GM21619 (cell line): ENCODE measurements around the gene TGFB3.
A peak's percentile ranks its signal among the peaks of the same experiment; 100 is the strongest.
"Not testable (repeated sequence)": the region's sequence is repeated elsewhere in the genome, so short reads cannot be mapped to it uniquely, and the experiment has no call there.

Experiments used
- ATAC-seq: cut with Tn5 transposase; IDR thresholded peaks from one replicate; pipeline ENCODE4 v1.9.1; 2021; ENCODE audit not compliant: unreplicated experiment

TGFB3 gene

GRCh38 chr14:75961662-75962061 lies 20.1 kb downstream of the TGFB3 start:
- ATAC-seq = no peak

DNA sequence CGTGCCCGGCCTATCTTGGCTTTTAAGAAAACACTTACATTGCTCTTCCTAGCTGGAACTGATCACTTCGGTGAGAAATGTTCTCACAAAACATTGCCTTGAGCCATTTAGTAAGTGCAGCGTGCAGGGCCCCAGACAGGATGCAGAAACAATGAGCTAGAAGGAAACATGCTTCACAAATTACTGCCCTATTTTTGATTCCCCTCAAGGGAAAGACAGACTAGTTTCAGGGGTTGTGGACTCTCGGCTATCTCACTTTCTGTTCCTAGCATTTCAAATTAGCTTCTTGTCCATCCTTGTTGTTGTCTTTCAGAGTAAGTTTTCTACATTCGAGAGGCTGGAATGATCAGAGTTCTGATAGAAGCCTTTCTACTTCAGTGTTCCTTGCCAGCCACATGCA lies 21.6 kb downstream of the TGFB3 start:
- ATAC-seq = peak; percentile 84

DNA sequence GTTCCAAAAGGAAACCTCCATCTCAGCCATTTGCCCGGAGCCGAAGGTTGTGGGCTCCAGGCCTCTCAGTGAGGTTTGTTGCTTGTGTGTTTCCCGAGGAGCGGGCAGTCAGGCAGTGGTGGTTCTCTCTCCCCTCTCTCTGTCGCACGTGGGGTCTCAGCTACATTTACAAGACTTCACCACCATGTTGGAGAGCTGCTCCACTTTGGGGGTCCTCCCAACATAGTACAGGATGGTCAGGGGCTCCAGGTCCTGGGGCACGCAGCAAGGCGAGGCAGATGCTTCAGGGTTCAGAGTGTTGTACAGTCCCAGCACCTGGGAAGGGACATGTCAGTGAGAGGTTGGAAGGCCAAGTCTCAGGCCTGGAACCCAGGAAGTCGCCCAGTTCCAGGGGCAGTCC lies 22.8 kb downstream of the TGFB3 start:
- no peak for ATAC-seq

DNA sequence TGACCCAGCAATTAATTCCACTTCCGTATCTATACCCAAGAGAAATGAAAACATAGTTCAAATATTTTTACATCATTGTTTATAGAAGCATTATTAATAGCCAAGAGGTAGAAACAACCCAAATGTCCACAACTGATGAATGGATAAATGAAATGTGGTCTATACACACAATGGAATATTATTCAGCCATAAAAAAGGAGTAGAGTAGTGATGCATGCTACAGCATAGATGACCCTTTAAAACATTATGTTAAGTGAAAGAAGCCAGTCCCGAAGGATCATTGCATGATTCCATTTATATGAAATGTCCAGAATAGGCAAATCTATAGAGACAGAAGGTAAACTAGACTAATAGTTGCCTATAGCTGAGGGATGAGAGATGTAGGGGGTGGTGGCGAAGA lies 29.3 kb downstream of the TGFB3 start:
- ATAC-seq = no peak

DNA sequence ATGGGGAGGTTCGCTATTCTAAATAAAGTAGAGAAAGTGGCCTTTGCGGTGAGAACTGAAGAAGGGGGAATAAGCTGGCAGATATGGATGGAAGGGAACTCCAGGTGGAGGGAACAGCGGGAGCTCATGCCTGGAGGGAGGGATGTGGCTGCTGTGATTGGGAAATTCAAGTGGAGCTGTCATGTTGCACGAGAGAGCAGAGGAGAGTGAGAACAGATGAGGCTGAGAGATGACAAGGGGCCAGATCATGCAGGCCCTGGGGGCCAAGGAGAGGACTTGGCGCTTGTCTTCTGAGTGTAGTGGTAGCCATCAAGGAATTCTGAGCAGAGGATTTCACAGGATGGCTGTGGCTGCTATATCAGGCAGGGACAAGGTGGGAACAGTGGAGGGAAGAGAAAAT lies 35.0 kb downstream of the TGFB3 start:
- no peak for ATAC-seq

DNA sequence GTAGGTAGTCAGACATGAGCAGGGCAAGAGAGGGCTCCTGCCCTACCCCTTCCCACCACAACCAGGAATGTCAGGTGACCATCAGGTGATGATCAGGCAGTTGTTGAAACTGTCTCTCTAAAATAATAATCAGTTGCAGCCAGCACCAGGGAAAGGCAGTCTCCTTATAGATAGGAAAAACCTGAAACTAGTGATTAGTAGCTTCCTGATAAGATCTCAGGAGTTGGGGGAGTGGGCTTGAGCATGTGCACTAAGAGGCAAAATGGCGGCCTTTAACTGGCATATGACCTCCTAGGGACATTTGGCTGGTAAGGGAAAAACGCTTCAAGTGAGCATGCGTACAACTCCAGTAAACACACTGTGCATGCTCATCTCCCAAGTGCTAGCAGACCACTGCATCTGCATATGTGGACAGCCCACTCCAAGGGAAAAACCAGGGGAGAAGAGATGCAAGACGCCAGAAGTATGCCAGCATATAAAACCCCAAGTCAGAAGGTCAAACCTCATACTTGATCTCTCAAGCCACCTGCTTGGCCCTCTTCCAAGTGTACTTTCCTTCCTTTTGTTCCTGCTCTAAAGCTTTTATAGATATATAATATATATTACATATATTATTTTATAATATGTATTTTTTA lies 37.1 kb downstream of the TGFB3 start:
- ATAC-seq = no peak

DNA sequence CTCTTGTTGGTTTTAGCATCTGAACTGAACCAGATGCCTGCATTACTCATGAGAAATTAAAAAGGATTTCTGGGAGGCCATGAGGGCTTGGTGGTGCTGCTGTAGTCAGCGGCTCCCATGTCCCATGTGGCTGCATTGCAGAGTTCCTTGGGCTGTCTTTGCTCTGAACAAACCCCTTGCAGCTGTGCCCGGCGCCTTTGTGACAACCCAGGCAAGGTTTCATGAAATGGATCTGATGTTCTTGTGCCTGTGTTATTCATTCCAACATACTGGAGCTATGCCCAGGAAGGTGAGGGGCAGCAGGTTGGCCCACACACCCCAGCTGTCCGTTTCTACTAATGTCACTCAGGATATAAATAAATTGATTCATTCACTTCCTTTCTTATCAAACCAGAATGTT lies 40.8 kb downstream of the TGFB3 start:
- no peak for ATAC-seq

GRCh38 chr14:75939200-75939599 lies 42.6 kb downstream of the TGFB3 start:
- no peak for ATAC-seq

GRCh38 chr14:75934998-75935628 lies 46.7 kb downstream of the TGFB3 start:
- ATAC-seq = no peak

DNA sequence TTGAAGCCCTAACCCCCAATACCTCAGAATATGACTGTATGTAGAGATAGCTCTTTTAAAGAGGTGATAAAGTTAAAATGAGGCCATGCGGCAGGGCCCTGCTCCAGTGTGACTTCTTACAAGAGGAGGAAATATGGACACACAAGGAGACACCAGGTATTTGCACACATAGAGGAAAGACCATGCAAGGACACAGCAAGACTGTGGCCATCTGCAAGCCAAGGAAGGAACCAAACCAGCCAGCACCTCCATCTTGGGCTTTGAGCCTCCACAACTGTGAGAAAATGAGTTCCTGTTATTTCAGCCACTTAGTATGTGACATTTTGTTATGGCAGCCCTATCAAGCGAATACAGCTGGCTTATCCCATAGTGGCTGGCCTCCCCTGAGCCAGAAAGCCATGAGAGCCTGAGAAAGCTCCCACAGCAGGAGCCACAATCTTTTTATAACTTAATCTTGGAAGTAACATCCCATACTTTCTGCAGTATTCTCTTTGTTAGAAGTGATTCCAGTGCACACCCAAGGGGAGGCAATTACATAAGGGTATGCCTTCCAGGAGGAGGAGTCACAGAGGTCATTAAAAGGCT lies 48.0 kb downstream of the TGFB3 start:
- ATAC-seq = no peak

DNA sequence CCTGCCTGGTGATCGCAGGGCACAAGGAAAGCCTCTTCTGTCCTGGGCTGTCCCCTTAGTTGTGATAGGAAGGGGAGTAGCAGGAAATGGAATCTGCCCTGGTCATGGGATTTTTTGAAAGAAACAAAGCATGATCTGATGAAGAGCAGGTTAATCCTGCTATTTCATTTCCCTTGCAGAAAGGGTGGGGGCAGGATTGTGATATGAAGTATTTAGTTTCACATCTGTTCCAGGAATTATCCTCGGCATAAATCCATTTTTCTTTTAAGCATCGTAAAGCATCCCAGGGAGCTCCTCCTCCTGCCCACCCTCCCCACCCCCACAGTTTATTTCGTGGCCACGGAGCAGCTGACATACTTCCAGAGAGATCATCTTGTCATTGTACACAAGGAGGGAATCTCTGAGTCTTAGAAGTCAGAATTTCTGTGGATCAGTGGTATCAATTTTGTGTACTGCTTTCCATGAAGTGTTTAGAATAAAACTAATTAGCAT lies 53.1 kb downstream of the TGFB3 start:
- no peak for ATAC-seq

DNA sequence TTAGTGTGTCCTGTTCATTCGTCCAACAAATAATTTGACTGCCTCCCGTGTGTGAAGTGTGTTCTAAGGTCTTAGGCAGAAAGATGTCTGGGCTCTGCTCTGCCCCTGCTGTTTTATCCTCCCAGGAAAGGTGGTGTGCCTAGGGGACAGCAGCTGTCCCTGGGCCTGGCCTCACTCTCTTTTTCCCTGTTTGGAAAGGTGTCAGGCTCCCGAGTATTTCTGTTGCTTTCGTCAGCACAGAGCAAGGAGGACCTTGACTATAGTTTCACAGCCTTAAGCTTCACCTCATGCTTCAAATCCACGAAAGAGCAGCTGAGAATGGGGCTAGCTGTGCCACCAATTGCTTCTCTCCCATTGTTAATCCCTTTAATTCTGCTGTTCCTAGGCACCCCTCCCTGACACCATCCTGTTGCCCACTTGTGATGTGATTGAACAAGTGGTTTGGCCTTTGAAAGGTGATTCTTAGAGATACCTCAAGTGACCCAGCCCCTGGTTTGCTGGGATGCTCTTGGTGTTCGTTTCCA lies 54.2 kb downstream of the TGFB3 start:
- no peak for ATAC-seq

- ATAC-seq = no peak
These were observed 55.2 kb downstream of the TGFB3 start for GRCh38 chr14:75926431-75927115.

DNA sequence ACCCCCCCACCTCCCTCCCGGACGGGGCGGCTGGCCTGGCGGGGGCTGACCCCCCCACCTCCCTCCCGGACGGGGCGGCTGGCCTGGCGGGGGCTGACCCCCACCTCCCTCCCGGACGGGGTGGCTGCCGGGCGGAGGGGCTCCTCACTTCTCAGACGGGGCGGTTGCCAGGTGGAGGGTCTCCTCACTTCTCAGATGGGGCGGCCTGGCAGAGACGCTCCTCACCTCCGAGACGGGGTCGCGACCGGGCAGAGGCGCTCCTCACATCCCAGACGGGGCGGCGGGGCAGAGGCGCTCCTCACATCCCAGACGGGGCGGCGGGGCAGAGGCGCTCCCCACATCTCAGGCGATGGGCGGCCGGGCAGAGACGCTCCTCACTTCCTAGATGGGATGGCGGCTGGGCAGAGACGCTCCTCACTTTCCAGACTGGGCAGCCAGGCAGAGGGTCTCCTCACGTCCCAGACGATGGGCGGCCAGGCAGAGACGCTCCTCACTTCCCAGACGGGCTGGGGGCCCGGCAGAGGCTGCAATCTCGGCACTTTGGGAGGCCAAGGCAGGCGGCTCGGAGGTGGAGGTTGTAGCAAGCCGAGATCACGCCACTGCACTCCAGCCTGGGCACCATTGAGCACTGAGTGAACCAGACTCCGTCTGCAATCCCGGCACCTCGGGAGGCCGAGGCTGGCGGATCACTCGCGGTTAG lies 56.5 kb downstream of the TGFB3 start:
- ATAC-seq = not testable (repeated sequence)

DNA sequence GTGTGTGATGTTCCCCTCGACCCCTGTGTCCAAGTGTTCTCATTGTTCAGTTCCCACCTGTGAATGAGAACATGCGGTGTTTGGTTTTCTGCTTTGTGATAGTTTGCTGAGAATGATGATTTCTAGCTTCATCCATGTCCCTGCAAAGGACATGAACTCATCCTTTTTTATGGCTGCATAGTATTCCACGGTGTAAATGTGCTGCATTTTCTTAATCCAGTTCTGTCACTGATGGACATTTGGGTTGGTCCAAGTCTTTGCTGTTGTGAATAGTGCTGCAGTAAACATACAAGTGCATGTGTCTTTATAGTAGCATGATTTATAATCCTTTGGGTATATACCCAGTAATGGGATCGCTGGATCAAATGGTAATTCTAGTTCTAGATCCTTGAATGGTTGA lies 61.4 kb downstream of the TGFB3 start:
- not testable (repeated sequence) for ATAC-seq

DNA sequence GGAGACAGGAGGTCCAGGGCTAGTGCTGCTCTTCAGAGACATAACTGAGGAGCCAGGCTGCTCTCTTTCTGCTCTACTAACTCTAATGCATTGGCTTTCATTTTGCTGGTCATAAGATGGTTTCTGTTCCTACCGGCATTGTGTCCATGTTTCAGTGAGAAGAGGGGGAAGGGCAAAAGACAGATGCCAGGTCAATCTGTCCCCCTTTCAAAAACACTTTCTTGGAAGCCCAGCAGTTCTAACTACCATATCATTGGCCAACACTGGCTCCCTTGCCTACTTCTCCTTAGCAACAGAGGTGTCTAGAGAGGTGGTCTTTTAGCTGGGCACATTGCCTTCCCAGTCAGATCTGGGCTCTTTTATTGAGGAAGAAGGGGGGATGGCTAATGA lies 63.9 kb downstream of the TGFB3 start:
- ATAC-seq = no peak

GRCh38 chr14:75917322-75917945 lies 64.4 kb downstream of the TGFB3 start:
- no peak for ATAC-seq

GRCh38 chr14:75915045-75915444 lies 66.8 kb downstream of the TGFB3 start:
- ATAC-seq = no peak

DNA sequence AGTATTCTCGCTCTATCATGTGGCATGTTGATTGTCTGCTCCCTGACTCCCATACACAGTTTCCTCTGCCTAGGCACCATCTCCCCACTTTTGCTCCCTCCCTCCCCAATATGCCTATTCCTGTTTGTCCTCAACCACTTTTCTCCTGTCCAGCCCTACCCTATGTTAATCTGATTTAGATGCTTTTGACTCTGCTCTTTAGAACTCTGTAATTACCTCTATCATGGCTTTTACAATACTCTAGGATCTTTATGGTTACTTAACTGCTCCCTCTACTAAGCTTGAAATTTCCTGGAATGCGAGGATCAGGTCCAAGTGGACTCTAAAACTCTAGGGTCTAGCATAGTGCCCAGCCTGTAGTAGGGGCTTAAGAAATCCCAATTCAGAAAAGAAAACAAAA lies 68.6 kb downstream of the TGFB3 start:
- ATAC-seq = no peak

DNA sequence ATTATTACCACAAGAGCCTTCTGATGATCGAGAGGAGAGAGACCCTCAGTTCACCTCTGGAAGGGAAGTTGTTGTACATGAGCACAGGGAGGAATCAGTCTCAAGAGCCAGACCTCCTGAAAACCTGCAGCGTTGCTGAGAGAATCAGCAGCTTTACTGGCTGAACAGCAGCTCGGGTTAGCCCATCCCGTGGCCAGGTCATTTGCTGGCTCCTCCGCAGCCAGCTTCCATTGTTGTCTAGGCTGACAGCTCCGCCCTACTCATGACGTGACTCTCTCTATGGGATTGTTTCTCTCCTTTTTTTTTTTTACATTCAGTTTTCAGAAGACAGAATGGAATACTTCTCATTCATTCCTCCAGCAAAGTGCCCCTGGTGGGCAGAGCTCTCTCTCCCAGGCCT lies 69.9 kb downstream of the TGFB3 start:
- ATAC-seq = no peak

DNA sequence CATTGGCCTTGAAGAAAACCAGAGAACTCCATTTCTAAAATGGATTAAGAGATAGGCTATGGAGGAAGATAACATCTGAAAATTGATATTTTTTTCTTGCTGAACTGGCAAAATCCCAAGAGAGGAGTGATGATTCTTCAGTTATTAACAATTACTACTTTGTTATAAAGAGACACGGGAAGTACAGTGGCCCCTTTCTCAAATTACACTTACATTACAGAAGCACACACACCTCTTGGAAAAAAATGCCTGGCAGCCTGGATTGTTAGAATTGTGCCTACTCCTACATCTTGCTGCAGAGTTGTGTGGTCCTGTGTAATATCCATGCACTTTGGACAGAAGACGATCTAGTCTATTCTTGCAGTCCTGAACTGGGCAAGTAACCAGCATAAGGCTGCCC lies 71.7 kb downstream of the TGFB3 start:
- no peak for ATAC-seq
